Lower leg skin (tissue), 3 donors: Measurements from ENCODE around the gene HARS1.

Source experiments
- CTCF ChIP-seq, 3 donors: fragments of 450-650 bp; IDR thresholded peaks; one replicate each; pipeline ENCODE4 v1.5.1; 2016; ENCODE audit warnings: antibody characterized with exemption in 3 of 3, mild to moderate bottlenecking in 3 of 3, moderate library complexity in 2 of 3
- POLR2A ChIP-seq, 2 donors: fragments of 450-650 bp; IDR thresholded peaks; one replicate each; pipeline ENCODE4 v1.6.1; 2016 to 2017; ENCODE audit warnings: antibody characterized with exemption in 2 of 2, mild to moderate bottlenecking in 1 of 2, moderate library complexity in 1 of 2

- TF ChIP-seq CTCF (IDR thresholded peaks at IDR 0.05) (no peak), POLR2A (IDR thresholded peaks at IDR 0.05) (no peak)
Observed at GRCh38 chr5:140647042-140647419, 44.1 kb downstream of the HARS1 start.
